ENCODE results near the gene KY.

Gene KY

GRCh38 chr3:134559591-134559990 is 91.2 kb downstream of the KY start:
- no peak for DNase-seq

Measured in hypothalamus (tissue), 51 donors.